Hematopoietic multipotent progenitor cell treated with erythropoietin and hydrocortisone succinate and interleukin-3 and kit ligand, for 15 days (in vitro differentiated cells): Measurements from ENCODE around the gene CMIP.

Source experiments
- DNase-seq: peaks from one replicate; pipeline ENCODE4 v3.0.0-alpha.2; 2015; ENCODE audit warnings: low spot score

The CMIP gene

DNA sequence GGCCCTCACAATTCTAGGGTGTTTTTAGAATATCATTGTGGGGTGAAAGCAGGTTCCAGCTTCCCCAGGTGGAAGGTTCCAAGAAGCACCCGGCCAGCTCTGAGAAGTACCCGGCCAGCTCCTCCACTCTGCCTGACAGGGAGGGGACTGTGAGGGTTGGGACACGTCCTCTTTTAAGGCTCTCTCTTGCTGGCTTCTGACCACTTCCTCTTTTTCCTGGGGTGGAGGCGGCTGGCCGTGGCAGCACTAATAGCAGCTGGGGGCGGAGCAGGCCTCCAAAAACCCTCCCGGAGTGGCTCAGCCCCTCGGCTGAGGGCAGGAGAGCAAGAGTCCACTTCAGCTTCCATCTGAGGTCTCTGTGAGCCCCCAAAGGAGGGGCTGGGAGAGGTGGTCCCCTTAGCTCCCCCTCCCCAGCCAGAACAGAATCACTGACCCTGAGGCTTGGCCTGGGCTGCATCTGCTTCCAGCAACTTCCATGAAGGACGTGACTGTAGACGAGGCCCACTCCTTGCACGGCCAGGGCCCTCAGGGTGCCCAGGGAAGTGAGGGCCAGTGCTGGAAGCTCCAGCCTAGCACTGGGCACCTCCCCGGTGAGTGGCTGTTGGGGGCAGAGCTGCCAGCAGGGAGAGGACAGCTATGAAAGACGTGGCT is 307.7 kb downstream of the CMIP start:
- no peak for DNase-seq

DNA sequence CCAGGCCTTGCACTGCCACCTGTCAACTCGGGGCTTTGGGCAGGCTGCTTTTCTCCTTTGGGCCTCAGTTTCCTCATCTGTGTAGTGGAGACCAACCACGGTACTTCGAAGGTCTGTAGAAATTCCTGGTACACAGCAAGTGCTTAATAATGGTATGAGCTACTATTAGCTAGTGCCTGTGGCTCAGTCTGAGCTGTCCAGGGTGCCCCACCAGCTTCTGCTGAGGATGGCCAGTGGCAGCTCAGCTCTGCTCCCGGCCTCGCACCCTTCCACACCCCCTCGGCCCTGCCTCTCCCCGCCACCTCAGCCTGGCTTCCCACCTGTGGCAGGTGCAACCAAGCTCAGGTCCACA is 308.2 kb downstream of the CMIP start:
- no peak for DNase-seq

DNA sequence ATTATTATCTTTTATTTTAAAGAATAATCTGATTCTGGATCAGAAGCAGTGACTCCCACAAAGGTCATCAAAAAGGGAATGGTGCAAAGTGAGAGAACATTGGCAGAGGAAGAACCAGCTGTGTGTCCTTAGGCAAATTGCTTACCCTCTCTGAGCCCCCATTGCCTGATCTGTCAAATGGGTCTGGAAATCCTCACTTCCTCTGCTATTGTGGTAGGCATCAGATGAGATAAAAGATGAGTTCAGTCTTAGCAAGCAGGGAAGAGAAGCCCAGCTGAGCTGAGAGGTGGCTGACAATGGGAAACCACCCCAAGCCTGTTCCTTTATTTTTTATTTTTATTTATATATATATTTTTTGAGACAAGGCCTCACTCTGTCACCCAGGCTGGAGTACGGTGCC is 310.2 kb downstream of the CMIP start:
- no peak for DNase-seq

DNA sequence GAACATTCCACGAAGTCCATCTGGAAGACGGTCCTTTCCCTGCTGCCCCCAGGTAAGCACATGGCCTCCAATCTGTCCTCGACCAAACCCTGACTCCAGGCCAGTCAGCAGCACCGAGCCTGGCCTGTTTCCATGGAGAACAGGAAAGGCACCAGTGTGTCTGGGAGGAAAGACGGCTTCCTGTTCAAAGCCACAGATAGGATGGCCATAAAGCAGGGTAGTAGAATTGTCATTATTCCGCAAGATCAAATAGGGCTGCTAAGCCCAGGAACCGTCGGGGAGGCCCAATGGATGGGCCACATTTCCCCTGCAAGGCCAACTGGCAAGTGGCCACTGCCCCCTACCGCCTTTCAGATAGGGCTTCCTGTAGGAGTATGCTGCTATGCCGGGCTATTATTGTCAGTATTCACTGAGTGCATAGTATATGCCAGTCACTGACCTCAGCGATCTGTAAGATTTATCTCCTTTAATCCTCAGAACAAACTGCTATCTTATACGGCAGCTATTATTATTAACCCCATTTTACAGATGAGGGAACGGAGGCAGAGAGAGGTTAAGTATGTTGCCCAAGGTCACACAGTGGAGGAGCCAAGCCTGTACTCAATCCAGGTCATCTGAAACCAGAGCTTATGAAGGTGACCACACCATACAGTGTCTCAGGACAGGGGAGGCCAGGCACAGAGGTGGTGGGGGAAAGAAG is 311.5 kb downstream of the CMIP start:
- no peak for DNase-seq

DNA sequence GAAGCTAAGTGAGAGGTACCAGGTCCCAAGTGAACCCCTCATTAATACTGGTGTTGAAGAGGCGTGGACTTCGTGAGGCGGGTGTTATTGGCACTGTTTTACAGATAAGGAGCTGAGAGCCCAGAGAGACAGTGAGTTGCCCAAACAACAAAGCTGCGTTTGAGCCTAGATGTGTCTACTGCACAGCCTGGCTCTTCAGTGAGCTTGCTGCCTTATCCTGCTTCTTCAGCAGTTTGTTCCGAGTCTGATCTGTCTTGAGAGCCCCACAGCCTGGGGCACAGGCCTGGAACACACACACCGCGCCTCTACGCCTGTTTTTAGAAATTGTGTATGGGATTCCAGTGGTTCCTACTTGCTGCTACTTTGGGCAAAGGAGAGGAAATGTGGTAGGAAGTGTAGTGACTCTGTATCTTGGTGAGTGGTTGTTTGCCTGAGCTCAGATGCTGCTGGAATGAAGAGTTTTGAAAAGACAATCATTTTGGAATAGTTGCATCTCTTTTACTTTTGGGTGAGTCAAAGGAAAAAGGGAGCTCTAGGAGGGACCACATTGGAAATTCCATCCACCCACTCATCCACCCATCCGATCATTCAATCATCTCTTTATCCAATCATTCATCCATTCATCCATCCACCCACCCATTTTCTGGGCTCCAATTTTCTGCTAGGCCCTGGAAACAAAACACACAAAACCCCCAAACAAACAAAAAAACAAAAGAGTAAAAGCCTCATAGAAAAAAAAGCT is 312.2 kb downstream of the CMIP start:
- DNase-seq = peak; percentile 23

DNA sequence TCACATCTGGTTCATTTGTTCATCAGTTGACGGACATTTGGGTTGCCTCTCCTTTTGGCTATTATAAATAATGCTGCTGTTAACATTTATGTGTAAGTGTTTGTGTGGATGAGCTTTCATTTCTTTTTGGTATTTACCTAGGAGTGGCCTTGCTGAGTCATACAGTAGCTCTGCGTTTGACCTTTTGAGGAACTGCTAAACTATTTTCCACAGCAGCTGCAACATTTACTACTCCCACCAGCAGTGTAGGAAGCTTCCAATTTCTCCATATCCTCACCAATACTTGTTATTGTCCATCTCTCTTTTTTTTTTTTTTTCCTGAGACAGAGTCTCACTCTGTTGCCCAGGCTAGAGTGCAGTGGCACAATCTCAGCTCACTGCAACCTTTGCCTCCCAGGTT is 313.8 kb downstream of the CMIP start:
- no peak for DNase-seq
